ENCODE measurements around the gene OSM.

Gene OSM

GRCh38 chr22:30239488-30240405, 26.9 kb downstream of the OSM start:
- Histone ChIP-seq H3K9ac (ENCODE audit: low read length) (no peak overlapping the region), H2AFZ (ENCODE audit: low read length) (no peak overlapping the region), H3K9me2 (replicated peaks; ENCODE audit: insufficient read depth, low read length) (no peaks in the 10 kb centered on the region), H3K27me3 (replicated peaks; ENCODE audit: insufficient read depth, low read length) (peaks cover 46% of the 10 kb centered on the region), H3K36me3 (replicated peaks; ENCODE audit: insufficient read depth, low read length) (no peaks in the 10 kb centered on the region), H3K79me2 (ENCODE audit: low read length) (no peaks in the 10 kb centered on the region), H4K20me1 (ENCODE audit: insufficient read depth, low read length) (no peaks in the 10 kb centered on the region), H3K9me3 (replicated peaks; ENCODE audit: insufficient read depth, low read length) (no peaks in the 10 kb centered on the region), H3K4me3 (ENCODE audit: low read length) (no peak overlapping the region), H3K4me2 (ENCODE audit: low read depth, low read length) (no peak overlapping the region), H3K4me1 (ENCODE audit: low read length) (0 out of 2 replicates have a peak, but pooled peaks cover 4% of the 10 kb centered on the region), H3K27ac (ENCODE audit: low read length) (no peak overlapping the region), H3F3A (ENCODE audit: insufficient read depth, low read length) (no peaks in the 10 kb centered on the region; the same call in 1 of the 2 replicates)
- DNase-seq = no peak
- TF ChIP-seq CTCF (IDR thresholded peaks at IDR 0.05; ENCODE audit: low read length) (no peak), EZH2phosphoT487 (IDR thresholded peaks at IDR 0.05; ENCODE audit: low read length) (no peak), EZH2 (optimal IDR thresholded peaks at IDR 0.05; ENCODE audit: low read depth, low read length) (no peak)

GRCh38 chr22:30238661-30239487, 27.8 kb downstream of the OSM start:
- peaks cover 37% of the 10 kb centered on the region for H3K27me3 ChIP-seq (replicated peaks; ENCODE audit: insufficient read depth, low read length)
- no peak for DNase-seq
- no peaks in the 10 kb centered on the region for H3K36me3 ChIP-seq (replicated peaks; ENCODE audit: insufficient read depth, low read length)
- no peak overlapping the region for H3K9ac ChIP-seq (ENCODE audit: low read length)
- H3K4me1 ChIP-seq (ENCODE audit: low read length) = 0 out of 2 replicates have a peak, but pooled peaks cover 4% of the 10 kb centered on the region
- no peaks in the 10 kb centered on the region for H3K79me2 ChIP-seq (ENCODE audit: low read length)
- no peaks in the 10 kb centered on the region for H3K9me3 ChIP-seq (replicated peaks; ENCODE audit: insufficient read depth, low read length)
- H3F3A ChIP-seq (ENCODE audit: insufficient read depth, low read length) = no peaks in the 10 kb centered on the region; the same call in 1 of the 2 replicates
- H3K27ac ChIP-seq (ENCODE audit: low read length) = no peak overlapping the region
- H3K4me3 ChIP-seq (ENCODE audit: low read length) = no peak overlapping the region
- H2AFZ ChIP-seq (ENCODE audit: low read length) = no peak overlapping the region
- no peak for TF ChIP-seq EZH2 (optimal IDR thresholded peaks at IDR 0.05; ENCODE audit: low read depth, low read length)
- TF ChIP-seq EZH2phosphoT487 (IDR thresholded peaks at IDR 0.05; ENCODE audit: low read length) = no peak
- TF ChIP-seq CTCF (IDR thresholded peaks at IDR 0.05; ENCODE audit: low read length) = no peak
- H3K9me2 ChIP-seq (replicated peaks; ENCODE audit: insufficient read depth, low read length) = no peaks in the 10 kb centered on the region
- no peak overlapping the region for H3K4me2 ChIP-seq (ENCODE audit: low read depth, low read length)
- no peaks in the 10 kb centered on the region for H4K20me1 ChIP-seq (ENCODE audit: insufficient read depth, low read length)

DNA sequence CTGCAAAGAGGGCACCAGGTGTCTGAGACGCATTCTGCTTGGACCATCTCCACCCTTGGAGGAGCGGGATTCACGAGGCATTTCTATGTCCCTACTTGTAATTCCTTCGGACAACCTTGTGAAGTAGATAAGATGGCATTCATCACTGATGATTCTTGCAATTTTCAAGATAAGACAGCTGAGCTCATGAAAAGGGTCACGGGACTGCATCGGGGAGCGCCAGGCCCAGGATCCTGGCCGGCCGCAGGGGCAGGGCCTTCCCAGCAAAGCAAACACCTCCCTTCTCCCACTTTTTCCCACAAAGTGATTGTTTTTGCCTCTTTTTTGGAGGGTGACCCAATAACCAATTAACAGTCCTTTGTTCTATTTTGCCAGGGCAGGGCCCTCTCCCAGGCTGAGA, 28.5 kb downstream of the OSM start:
- TF ChIP-seq CTCF (IDR thresholded peaks at IDR 0.05; ENCODE audit: low read length) = no peak
- no peak for DNase-seq
- H3K9me3 ChIP-seq (replicated peaks; ENCODE audit: insufficient read depth, low read length) = no peaks in the 10 kb centered on the region
- H2AFZ ChIP-seq (ENCODE audit: low read length) = no peak overlapping the region
- no peak overlapping the region for H3K4me3 ChIP-seq (ENCODE audit: low read length)
- H3K27ac ChIP-seq (ENCODE audit: low read length) = no peak overlapping the region
- H3K79me2 ChIP-seq (ENCODE audit: low read length) = no peaks in the 10 kb centered on the region
- H4K20me1 ChIP-seq (ENCODE audit: insufficient read depth, low read length) = no peaks in the 10 kb centered on the region
- peaks cover 37% of the 10 kb centered on the region for H3K27me3 ChIP-seq (replicated peaks; ENCODE audit: insufficient read depth, low read length)
- no peak overlapping the region for H3K9ac ChIP-seq (ENCODE audit: low read length)
- no peaks in the 10 kb centered on the region; the same call in 1 of the 2 replicates for H3F3A ChIP-seq (ENCODE audit: insufficient read depth, low read length)
- H3K4me2 ChIP-seq (ENCODE audit: low read depth, low read length) = no peak overlapping the region
- 0 out of 2 replicates have a peak, but pooled peaks cover 4% of the 10 kb centered on the region for H3K4me1 ChIP-seq (ENCODE audit: low read length)
- no peaks in the 10 kb centered on the region for H3K36me3 ChIP-seq (replicated peaks; ENCODE audit: insufficient read depth, low read length)
- H3K9me2 ChIP-seq (replicated peaks; ENCODE audit: insufficient read depth, low read length) = no peaks in the 10 kb centered on the region
